ENCODE measurements around the gene LYRM1.
"Not testable (repeated sequence)": the region's sequence is repeated elsewhere in the genome, so short reads cannot be mapped to it uniquely, and the experiment has no call there.

LYRM1 gene

DNA sequence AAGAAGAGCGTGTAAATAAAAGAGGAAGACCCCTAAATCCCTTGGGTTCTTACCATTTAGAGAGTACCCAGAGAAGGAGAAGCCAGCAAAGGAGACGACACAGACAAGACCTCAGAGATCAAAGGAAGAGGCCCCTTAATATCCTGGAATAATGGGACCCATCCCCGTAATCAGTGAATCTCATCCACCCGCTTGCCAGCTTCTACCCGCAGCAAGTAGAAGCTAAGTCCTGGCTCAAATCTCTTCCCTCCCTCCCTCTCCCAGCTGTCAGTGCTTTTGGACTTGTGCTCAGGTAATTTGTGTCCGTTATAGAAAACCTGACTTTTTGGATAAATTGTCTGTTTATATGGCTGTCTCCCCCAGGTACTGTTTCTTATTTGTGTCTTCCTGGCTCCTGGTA lies 1.9 kb downstream of the LYRM1 start:
- no peak for FAIRE-seq

DNA sequence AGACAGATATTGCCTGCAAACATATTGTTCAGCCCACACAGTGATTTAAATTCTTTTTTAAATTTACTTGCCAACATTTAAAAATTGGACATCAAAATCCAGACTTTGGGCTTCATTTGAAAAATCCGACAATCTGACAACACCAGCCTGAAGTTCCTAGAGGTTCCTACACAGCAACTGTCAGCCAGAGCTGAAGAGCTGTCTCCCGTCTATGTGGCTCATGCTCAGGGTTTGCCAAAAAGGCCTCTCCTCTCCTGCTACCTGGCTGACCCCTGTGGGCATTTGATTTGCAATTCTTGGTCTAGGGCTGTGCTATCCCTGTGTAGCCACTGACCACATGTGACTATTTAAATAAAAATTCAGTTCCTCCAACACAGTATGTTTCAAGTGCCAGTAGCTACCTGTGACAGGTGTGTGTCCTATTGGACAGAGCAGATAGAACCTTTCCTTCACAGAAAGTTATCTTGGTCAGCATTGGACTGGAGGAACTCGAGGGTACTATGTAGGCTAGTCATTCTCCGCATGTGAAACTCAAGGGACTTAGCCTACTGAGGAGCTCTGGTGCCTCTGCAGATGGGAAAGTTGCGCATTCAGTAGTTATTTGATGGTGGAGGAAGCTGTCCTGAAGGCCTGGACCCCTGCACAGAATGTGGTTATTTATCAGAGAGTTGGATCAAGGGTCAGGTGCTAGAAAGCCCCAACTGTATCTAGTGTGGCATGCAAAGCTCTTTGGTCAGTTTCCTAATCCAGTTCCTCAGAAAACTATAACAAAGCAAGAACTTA lies 2.7 kb downstream of the LYRM1 start:
- no peak for FAIRE-seq

DNA sequence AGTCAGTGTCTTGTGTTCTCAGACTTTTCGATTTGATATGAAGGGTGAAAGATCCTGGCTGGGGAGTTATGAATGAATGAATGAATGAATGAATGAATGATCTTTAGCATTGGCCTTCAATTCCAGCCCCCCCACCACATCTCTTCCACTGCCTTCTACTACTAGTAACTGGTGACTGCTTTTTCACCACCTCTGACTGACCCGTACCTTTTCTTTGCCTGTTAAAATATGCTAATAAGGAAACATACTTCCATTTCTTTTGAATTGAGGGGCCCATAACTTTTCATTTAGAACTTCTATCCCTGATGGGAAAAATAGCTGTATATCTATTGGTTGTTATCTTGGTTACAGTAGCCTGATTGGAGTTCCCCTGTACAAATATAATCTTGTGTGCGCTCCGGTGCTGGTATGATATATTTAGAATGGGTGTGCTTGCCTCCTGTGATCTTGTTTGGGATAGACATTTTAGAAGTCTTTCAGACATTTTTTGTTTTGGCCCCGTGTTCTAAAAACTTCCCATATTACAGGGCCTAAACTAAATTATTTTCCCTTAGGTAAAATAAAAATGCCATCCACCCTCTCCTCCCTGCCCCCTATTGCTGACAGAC lies 3.4 kb downstream of the LYRM1 start:
- FAIRE-seq: no peak

DNA sequence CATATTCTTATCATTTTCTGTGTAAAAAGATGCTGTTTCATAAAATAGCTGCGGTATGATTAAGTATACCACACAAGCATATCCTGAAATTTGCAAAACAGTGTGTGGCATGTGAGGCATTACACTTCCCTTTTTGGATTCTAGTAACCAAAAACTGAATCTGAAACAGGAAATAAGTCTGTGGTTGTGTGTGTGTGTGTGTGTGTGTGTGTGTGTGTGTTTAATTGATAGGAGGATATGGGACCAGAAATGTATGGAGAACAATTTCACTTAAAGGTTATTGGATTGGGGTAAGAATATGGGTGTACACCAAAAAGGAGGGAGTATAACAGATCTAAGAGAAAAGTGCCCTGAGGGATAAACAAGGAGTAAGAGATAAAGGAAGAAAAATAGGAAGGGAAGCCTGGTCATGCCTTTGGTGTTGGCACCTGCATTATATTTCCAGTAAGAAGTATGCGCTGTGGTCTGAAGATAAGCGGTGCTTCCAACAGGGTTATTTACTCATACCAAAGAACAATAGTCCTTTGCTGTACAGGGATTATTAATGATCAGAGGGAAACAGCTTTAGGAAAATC lies 4.0 kb downstream of the LYRM1 start:
- no peak for FAIRE-seq

DNA sequence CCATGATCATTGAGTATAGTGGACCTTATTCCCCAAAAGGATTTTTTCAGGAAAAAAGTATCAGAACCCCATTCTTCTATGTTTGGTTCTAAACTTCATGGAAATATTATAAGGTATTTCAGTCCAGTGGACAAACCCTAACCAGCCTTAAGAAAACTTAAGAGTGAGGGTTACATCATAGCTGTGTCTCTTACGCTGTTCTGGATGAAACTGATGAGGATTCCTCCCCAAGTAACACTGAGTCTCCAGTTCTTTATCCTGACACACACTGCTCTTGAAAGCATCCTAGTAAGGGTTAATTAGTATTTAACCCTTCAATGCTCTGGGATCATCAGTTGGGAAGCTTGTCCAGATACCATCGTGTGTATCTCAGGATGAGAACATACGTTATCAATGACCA lies 5.0 kb downstream of the LYRM1 start:
- FAIRE-seq: no peak

DNA sequence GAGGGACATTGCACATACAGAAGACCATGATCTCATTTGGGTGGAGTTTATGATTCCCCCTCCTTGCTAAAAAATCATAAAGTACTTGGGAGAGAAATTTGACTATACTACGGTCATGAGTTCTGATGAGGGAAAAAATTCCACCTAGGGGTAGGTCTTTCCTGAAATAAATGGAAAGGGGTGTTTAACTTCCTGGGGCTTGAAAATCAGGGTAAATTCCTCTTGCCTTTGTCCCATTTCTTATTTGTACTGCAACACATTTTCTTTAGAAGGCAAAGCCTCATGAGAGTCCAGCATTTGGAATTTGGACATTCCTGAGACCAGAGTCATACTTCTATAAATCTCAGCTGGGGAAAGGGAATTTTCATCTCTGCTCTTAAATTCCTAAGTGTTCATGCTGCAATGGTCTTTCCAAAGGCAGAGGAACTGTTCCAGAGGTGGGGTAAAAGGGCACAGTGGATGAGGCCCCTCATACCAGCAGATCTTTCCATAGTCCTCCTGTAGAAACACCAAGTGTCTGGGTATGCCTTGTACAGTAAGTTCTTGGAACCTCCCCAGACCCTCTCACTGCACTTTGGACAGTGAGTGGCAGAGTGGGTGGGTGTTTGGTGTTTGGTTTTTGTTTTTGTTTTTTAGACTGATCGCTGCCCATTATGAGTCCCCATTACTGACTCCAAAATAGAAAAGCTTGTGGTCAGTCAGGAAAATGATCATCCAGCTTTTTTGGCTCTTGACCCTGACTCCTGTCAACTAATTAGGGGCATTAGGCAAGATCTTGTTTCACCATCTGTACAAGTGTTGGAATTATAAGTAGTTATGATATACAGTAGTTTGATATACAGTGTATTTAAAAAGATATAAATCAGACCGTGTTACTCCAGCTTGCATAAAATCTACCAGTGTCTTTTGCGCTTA lies 6.0 kb downstream of the LYRM1 start:
- FAIRE-seq: no peak

DNA sequence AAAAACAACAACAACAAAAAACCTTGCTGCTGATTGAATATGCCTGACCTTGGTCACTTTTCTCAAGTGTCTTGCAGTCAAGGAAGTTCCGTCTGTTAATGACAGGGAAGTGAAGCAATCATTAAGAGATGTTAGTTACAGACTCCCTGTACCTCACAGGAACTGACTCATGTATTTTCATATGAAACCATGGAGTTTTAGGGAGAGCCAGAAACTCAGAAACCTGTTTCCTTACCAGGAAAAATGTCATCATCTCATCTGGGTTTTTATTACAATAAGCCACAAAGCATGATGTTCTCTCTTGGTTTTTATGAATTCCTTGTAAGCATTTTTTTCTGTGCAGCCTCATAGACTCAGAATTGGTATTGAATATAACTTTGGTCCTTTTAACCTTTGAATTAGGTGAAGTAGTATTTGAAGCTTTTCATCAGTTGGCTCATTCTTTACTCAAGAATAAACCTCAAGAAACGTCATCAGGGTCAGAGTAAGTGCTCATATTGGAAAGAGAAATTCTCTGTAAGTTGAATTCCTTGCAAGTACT lies 10.3 kb downstream of the LYRM1 start:
- peak; percentile 43 for FAIRE-seq

DNA sequence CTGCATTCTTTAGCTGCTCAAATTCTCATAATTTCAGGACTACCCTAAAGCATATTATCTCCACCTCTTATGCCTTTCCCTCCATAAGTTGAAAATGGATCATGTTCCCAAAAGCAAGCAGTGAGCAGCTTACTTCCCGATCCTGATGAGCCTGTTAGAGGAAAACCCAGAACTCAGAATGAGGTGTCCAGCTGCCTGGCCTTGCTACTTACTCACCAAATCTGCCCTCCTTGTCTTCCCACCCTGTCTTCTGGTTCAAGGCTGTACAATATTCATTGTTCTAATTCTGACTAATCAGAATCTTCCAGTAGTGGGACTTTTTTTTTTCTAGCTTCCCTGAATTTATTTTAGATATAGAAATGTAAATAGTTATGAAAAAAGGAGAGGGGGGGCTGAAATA lies 10.8 kb downstream of the LYRM1 start:
- no peak for FAIRE-seq

DNA sequence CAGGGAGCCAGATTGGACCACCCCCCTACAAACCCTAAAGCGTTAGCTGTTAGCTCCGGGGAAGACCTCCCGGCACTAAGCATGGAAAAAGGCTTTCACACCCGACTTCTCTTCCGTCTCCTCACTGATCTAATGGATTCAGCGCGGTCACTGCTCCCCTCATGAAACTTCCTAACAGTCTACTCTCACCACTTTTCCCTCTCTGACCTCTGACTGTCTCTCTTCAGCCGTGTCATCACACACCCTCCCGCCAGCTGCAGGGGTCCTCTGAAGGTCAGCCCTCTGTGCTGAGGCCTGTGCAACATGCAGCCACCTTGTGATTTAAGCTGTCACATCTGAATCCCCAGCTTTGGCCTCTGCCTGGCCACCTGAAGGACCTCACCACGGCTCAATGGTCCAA lies 15.7 kb downstream of the LYRM1 start:
- FAIRE-seq: no peak

DNA sequence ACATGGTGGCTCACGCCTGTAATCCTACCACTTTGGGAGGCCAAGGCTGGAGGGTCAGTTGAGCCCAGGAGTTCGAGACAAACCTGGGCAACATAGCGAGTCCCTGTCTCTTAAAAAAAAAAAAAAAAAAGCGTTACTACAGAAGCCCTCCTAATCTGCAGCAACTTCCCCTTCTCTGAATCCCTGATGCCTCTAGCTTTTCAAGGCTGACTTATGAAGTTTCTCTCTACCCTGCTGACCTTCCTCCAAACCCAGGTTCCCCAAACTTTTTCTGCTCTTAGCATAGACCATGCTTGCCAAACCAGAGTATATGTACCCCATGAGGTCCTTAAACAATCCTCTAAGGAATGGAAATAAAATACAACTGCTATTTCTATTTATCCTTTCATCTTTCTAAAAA lies 16.4 kb downstream of the LYRM1 start:
- FAIRE-seq: no peak

DNA sequence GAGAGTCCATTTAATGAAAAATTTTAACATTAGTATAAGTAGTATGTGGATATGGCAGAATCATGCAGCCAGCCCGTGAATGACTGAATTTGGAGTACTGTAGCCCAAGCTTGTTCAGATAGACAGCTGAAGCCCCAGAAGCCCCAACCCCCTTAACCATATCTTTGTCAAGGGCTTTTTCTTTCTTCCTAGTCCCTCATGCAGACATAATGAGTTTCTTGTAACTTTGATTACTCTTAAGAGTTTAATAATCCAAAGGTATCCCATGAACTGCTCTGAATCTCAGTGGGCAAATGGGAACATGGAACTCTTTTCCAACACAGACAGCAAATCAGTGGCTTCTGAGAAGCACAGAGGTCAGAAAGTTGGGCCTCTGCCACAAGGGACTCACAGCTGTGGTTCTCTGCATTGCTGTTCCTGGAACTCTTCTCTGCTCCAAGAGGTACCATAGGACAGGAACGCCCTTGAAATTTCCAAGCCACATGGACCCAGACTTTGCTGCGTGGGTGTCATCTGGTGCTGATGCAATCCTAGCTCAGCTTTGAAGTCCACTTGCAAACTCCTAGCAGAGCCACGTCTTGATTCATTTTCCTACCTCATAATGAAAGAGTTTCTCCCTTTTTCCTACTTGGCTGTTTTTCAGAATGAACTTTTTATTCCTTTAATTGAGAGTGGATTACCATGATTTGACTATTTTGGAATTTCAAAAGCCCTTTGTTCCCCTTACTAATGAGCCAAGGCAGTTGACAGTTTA lies 18.1 kb downstream of the LYRM1 start:
- FAIRE-seq: no peak

DNA sequence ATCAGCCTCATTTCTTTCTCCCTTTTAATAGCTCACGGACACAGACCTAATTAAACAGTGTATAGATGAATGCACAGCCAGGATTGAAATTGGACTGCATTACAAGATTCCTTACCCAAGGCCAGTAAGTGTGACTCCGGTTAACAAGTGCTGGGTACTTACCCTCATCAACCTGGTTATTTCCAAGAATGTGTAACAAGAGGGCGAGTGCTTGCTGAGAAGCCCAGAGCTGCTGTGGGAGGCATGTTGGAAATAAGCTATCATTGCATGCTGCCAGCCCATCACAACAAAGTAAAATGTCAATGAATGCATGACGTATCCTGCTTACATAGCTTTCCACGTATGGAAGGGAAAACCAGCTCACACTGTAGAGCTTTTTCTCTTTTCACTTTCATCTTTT lies 19.5 kb downstream of the LYRM1 start:
- no peak for FAIRE-seq

DNA sequence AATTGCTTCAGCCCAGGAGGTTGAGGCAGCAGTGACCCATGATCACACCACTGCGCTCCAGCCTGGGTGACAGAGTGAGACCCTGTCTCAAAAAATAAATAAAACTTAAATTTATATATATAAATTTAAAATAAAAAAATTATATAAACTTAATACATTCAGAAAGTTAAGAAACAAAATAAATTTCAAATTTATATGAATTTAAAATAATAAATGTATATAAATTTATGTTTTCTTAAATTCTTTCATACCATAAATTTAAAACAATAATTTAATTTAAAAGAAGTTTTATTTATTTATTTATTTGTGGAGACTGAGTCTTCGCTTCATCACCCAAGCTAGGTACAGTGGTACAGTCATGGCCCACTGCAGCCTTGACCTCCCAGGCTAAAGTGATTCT lies 20.2 kb downstream of the LYRM1 start:
- FAIRE-seq: no peak

DNA sequence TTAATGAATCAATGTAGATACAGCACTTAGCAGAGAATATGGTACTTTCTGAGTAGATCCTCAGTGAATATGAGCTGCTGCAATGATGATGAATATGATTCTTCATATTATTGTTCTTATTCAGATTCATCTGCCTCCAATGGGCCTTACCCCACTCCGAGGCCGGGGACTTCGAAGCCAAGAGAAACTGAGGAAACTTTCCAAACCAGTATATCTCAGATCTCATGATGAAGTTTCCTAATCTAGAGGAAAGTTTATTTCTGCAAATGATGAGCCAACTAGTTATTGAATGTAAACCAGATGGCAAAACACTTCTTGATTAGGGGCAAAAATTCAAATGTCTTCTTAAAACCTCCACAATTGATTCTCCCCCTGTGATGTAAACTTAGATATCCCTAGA lies 23.3 kb downstream of the LYRM1 start:
- FAIRE-seq: no peak

DNA sequence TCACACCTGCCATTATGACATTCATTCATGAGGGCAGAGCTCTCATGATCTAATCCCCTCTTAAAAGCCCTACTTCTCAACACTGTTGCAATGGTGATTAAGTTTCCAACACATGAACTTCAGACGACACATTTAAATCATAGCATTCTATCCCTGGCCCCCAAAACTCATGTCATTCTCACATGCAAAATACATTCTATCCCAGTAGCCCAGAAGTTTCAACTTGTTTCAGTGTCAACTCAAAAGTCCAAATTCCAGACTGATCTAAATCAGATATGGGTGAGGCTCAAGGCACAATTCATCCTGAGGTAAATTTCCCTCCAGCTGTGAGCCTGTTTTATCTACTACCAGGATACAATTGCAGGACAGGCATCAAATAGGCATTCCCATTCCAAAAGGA lies 25.2 kb downstream of the LYRM1 start:
- no peak for FAIRE-seq

DNA sequence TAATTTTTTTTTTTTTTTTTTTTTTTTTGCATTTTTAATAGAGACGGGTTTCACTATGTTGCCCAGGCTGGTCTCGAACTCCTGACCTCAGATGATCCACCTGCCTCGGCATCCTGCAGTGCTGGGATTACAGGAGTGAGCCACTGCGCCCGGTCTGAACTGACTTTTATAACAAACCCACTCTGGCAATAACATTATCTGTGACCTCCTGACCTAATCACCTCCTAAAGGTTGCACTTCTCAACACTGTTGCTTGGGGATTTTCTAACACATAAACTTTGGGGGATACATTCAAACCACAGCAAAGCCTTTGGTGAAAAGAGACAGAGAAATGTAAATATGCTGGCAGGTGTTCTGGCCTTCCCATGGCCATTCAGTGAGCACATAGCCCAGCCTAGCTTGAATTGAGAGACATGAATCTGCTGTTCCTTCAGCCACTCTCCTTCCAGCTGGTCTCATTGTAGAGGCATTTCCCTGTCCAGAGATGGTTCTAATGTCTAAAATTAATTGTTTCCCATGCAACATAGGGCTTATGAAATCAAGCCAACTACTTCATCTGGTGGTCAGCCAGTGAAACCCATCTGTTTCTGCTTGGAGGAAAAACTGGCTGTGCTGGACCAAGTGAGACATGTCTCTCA lies 28.3 kb downstream of the LYRM1 start:
- no peak for FAIRE-seq

DNA sequence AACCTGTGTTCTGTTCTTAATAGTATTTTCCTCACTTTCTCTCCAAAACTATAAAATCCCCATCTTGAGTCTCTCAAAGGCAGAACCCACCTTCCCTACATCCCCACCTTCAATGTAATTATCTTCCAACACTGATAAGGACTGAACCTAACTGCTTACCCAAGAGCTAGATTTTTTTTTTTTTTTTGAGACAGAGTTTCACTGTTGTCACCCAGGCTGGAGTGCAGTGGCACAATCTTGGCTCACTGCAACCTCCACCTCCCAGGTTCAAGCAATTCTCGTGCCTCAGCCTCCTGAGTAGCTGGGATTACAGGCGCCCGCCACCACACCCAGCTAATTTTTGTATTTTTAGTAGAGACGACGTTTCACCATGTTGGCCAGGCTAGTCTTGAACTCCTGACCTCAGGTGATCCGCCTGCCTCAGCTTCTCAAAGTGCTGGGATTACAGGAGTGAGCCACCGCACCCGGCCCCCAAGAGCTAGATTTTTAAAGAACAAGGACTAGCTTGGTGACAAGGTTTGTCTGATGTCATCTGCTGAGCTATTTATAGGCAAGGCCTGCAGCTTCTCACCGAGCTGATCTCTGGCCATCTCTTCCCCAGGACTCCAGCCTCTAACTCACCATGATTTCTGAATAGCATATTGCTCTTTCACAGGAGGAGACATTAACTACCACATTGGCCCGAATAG lies 29.2 kb downstream of the LYRM1 start:
- not testable (repeated sequence) for FAIRE-seq

DNA sequence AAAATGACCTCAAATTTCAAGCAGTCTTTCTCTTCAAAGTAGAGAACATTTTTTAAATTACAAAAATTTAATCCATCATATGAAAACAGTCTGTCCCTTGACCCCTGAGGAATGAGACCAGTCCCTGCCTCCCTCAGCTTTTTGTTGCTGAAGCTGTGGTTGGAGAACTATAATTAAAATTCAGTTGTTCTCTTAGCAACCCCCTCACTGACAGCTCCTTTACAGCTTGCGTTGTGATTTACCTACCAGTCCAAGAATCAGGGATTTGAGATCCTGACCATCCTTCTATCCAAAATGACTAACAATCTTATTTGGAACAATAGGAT lies 29.8 kb downstream of the LYRM1 start:
- no peak for FAIRE-seq

DNA sequence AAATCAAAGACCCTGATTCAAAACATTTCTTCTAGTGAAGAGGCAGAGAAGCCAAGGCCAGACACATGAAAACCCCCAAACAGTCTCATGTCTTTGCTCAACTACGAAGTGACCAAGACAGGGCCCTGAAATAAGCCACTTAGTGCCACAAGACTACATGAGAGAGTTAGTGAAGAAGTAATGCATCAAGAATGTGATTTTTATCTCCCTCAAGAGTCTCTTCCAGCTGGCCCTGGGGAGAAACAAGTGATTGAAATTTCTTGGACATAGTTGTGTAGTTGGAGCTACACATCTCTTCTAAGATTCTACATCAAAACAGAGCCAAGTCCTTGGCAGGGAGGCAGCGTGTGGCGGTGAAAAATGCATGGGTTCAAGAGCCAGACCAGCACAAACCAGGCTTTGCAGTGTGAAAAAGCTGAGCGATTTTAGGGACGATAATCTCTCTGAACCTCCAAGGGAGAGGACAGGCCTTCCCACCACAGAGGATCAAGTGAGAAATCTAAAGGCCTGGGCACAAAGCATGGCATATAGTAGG lies 30.6 kb downstream of the LYRM1 start:
- FAIRE-seq: no peak

DNA sequence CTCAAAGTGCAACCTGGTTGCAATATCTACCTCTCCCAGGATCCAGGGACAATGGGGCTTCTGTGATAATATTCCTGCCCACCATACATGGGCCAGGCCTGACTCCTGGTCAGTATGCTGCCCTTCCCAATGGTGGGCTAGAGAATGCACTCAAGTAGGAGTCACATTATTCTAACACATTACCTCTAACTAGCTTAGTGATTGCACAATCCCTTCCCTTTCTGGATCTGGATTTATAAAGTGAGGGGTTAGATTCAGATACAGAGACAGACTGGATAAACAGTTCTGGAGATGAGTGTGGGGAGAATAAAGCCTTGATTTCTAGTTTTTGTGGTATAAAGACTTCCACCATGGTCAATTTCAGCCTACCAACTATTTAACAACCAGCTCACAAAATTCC lies 33.0 kb downstream of the LYRM1 start:
- no peak for FAIRE-seq

DNA sequence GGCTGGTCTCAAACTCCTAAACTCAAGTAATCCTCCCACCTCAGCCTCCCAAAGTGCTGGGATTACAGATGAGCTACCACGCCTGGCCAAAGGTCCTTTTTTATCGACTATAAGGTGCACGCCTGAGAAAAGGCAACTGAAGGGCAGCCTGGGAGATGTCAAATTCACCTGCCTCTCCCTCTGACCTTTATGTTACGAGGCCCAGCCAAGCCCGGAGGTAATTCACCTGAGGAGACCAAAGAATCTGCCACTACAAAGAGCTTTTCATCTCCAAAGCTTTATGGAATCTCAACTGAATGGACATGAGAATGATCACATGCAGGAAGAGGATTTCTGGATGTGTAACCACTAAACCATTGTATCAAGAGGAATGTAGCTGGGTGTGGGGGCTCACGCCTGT lies 37.2 kb downstream of the LYRM1 start:
- FAIRE-seq: no peak

All from islet of Langerhans (tissue), 1 donor.